NCI-H1694 treated with DMSO at 0.1 percent for 48 hours (cell line): Measurements from ENCODE around the gene ARHGEF26.

Experiments used
- DNase-seq: peaks from one replicate; lab custom pipeline; 2025; lab: John Stamatoyannopoulos, UW

Gene ARHGEF26

DNA sequence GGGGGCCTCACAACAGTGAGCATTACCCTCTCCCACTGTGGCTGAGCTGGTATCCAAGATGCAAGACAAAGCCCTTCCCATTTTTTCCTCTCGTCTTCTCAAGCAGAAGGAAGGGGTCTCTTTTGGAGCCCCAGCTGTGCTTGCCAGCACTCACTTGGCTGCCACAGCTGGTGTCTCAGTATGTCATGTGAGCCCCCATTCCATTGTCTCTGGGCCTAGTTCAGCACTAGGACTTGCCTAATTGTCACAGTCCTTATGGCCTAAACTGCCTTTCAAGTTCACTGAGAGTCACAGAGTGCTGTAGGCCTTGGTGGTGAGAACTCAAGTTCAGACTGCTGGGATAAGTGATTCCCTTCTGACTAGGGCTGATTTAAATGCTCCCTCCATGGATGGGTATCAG is 89.8 kb downstream of the ARHGEF26 start:
- DNase-seq, result no peak

DNA sequence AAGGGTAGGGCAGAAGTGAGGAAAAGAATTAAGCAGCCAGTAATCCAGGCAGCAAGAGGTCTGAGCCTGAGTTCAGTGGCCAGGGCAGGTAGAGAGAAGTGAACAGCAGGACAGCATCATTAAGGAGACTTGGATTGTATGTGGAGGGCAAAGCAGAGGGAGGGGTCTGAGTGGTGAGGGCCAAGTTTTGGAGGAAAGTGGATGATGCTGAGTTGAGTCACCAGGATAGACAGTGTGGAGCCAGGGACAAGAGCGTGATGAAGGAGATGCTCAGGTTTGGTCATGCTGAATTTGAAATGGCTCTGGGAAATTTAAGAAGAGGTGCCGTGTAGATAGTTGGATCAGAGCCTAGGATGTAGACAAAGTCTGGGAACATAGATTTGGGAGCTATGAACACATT is 93.1 kb downstream of the ARHGEF26 start:
- no peak for DNase-seq

DNA sequence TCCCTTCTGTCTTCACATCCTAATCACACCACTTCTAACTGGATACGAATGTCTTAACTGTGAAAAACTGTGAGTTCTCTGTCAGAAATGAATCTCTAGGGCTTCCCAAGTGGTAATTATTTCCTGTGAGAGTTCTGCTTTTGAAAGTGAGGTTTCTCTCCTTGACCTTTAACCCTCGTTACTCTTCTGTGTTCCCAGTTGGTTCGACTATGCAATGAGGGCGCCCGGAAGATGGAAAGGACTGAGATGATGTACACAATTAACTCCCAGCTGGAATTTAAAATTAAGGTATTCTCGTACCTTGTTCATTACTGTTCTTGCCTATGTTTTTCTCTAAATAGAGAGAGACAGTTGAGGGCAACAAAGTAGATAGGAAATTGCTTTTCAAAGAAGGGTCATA is 96.5 kb downstream of the ARHGEF26 start:
- DNase-seq, result no peak

DNA sequence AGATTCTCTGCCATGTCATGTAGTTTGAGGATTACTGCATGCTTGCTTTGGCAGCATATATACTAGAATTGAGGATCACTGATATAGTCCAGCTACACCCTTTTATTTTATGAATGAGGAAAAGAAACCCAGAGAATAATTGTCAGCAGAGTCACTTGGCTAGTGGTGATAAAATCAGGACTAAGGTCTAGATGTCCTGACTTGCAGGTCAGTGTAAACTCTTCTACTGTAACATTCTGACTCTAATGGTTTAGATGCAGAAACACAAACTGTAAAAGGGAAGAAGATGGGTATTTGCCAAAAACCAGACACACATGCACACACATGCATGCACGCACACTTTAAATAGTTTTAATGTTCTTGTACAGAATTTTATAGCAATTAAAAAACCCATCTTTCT is 97.5 kb downstream of the ARHGEF26 start:
- no peak for DNase-seq

DNA sequence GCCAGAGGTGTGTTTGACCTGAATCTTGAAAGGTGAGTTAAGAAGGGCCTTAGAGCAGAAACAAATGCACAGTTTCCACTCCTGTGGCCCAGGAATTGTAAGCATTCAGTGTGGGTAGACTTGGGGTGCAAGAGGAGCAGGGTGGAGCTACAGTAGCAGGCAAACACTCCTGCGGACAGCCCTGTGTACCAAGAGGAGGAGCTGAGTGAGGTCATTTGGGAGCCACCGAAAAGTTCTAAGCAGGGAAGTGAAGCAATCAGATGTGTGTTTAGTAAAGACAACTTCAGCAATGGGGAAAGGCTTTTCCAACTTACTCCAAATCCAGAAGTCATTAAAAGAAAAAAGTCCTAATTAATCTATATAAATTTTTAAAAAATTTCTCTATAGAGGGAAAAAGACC is 99.3 kb downstream of the ARHGEF26 start:
- no peak for DNase-seq

DNA sequence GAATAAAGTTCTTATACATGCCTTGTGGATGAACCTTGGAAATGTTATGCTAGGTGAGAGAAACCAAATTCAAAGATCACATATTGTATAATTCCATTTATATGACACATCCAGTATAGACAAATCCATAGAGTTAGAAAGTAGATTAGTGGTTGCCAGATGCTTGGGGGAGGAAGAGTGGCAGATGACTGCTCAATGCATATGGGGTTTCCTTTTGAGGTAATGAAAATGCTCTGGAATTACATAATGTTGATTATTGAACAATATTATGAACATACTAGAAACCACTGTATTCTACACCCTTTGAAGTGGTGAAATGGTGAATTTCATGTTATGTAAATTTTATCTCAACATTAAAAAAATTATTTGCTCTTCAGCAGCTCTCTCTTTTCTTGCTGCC is 102.3 kb downstream of the ARHGEF26 start:
- no peak for DNase-seq

DNA sequence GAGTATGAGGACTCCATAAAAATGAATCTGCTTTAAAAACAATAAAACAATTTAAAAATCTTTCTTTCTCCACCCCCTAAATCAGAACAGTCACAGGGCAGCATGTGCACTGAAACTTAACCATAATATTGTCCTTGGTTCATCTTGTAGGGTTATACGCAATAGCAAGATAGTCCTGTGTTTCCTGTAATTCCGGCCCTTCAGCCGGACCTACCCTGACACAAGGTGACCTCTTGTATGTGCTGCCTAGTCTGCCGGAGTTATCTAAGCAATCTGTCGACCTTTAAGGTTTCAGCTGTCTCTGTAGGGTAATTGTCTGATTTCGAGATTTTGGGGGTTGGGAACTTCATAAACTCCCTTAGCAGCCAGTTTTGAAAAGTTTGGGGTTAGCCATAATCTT is 103.2 kb downstream of the ARHGEF26 start:
- DNase-seq, result no peak

DNA sequence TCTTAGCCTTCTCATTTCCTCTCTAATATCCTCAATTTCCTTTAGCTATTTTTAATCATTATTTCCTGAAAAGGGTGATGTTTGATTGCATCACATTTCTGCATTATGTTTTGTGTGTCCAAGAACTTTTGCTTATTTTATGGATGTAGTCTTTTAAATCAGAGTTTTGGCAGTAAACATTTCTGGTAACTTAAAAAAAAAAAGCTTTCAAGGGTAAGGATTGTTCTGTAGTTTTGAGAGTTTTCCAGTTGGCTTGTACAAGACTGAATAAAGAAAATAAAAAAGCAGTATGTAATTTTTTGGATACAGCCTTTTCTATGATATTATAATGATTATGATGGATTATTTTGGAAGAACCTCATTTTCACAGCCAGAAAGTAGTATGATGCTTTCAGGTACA is 103.7 kb downstream of the ARHGEF26 start:
- DNase-seq, result no peak

DNA sequence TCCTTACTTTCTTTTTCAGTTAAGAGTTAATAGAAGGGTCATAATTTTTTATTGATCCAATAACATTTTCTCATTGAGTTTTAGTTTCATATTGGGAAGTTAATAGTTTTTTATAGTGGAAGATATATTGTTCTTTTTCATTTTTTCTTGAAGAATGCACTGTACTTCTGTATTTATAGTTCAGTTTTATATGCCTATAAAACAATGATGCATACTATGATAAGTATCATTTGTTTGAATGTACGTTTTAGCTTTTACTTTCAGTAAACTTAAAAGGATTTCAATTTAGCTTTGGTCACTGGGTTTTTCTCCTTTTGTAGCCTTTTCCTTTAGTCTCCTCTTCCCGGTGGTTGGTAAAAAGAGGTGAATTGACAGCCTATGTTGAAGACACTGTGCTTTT is 104.3 kb downstream of the ARHGEF26 start:
- no peak for DNase-seq

DNA sequence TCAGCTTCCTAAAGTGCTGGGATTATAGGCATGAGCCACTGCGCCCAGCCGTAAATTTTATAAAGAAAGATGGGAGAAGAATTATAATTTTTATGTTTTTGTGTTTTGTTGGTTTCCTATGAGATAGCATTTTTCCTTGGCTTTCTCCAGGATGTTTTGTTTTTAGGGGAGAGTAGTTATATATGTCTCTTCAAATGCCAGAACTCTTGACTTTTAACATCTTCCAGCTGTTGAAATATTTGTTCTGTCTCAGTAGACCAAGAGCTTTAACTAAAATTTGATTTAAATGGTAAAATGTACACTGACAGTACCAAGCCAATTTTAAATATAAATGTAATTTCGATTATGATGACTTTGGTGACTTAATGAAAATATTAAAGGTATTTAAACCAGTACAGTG is 106.3 kb downstream of the ARHGEF26 start:
- no peak for DNase-seq

DNA sequence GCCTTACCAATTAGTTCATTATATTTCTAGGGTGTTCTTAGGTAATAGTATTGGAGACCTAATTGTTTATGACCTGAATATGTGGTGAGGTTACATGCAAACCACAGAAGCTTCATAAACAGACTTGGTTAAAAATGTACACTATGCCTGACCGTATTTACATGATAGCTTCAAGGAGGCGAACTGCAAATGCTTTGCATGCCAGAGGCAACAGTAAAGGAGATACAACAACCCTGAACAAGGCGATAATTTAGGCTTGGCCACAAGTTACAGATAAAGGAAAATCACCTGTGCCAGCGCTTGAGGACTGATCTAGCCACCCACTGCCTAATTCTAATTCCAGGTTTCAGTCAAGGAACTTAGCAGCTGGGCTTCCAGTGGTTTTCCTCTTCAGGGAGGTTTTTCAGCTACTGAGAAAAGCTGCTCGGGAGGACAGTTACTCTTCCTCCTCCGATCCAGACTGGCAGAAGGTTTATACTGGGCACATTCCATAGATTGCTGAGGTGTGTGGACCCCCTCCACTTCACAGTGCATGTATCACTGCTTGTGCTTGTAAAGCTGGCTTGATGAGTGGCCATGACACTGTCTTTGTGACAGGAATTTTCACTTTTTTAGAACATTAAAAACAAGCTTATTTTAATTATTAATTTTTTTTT is 107.5 kb downstream of the ARHGEF26 start:
- no peak for DNase-seq

DNA sequence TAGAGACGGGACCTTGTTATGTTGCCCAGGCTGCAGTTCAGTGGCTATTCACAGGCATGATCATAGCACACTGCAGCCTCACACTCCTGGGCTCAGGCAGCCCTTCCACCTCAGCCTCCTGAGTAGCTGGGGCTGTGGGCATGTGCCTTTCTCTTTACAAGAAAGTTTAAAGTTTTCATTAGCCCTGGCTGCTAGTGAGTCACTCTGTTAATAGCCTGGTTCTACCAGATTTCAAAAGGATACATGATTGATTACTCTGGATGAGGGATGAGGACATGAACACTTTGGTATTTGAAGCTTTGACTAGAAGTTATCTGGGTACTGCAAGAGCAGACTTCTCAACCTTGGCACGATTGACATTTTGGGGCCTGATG is 108.0 kb downstream of the ARHGEF26 start:
- DNase-seq, result no peak

DNA sequence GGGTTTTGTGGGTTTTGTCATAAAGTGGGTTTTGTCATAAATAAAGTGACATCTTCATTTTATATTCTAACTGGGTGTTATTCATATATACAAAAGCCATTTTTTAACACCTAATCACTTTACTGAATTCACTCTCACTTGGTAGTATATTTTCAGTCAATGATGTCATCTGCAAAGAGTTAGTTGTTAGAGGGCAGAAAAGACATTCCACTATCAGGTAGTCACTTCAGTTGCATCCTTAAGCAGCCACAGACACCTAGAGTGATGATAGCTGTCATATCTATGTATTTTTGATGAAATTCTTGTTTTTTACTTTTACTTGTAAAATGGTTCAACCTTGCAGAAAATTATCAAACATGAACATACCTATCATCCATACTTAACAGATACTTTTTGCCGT is 114.1 kb downstream of the ARHGEF26 start:
- no peak for DNase-seq

DNA sequence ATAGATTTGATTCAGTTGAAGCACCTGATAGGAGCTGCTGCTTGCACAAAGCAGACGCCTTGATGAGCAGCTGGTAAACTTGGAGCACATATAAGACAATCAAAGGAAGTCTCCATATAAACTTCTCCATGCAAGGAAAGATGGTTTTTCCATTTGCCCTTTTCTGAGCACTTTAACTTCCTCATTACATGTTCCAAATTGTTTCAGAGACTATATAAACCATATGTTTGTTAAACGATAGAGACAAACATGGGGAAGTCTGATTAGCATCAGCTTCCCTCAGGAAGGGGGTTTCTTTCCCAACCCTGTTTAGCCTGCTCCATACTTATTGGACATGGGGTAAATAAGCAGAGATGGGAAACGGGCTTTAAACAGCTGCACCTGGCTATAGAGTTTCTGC is 115.1 kb downstream of the ARHGEF26 start:
- no peak for DNase-seq

DNA sequence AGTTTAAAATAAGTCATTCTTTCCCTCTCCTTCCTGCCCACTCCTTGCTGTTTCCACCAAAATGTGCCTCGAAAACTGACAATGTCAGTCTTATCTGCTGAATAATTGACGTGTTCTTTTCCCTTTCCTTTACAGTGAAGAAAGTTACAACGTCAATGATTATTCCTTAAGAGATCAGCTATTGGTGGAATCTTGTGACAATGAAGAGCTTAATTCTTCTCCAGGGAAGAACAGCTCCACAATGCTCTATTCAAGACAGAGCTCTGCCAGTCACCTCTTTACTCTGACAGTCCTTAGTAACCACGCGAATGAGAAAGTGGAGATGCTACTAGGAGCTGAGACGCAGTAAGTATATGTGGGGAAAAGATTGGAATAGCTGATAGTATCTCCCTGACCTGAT is 119.0 kb downstream of the ARHGEF26 start:
- no peak for DNase-seq

DNA sequence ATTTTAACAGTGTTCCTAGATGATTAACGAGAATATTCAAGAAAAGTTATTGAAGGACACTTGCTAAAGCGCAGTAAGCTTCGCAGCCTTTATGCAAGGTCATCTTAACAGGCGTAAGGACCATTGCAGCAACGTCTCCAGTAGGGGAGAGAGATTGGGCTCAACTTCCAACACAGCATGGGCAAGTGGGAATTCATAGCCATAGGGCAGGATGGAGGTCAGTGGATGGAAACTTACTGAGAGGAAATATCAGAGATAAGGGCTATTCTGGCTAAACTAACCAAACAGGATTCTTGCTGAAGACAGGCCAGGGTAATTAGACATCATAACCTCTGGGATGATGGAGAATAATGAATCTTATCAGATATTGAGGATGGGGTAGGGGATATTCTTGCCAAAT is 120.3 kb downstream of the ARHGEF26 start:
- no peak for DNase-seq

DNA sequence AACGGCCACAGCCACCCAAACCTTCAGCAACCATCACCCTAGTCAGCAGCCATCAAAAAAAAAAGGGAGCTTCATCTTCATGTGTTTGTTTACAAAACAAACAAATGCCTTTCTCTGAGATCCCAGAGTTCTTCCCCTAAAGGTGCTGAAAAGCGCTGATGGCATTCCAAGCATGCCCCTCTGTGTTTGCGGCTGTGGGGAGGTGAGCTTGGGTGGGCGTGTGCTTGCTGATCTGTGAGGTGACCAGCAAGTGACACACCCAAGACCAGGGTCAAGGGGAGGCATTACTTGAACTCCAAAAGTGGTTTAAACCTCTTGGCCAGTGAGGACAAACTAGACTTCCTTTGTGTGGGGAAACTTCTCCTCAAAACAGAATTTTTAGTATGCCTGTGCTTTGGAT is 121.6 kb downstream of the ARHGEF26 start:
- DNase-seq, result no peak

DNA sequence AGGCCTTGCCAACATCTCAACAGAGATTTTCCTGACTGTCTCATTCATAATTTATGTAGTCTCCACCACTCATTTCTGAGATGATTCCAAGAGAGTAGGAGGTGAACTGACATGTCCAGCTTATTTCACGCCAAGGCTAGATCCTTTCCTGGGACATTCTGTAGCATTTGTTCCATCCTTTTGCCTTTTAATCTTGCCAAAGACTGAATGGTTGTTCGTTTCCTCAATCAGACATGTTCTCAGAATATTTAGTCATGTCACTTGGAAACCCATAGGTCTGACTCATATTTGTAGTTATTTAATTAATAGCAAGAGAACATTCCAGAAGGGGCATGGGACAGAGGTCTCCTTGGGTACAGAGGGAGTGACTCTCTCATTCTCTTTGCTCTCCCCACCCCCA is 122.2 kb downstream of the ARHGEF26 start:
- DNase-seq, result no peak

DNA sequence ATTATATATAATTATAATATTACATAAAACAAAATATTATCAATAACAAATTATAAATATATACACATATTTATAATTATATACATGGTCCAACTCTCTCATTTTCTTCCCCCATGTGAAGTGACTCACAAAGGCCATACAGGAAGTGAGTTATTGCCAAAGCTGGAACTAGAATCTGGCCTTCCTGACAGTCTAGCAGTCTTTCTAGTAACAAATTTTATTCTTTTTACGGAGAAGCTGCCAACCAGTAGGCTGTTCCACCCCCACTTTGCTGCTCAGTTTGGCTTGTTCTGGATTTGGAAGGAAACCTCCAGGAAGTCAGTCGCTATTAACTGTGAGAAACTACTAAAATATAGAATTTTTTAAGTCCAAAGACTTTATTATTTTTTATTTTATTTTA is 123.5 kb downstream of the ARHGEF26 start:
- DNase-seq, result no peak

DNA sequence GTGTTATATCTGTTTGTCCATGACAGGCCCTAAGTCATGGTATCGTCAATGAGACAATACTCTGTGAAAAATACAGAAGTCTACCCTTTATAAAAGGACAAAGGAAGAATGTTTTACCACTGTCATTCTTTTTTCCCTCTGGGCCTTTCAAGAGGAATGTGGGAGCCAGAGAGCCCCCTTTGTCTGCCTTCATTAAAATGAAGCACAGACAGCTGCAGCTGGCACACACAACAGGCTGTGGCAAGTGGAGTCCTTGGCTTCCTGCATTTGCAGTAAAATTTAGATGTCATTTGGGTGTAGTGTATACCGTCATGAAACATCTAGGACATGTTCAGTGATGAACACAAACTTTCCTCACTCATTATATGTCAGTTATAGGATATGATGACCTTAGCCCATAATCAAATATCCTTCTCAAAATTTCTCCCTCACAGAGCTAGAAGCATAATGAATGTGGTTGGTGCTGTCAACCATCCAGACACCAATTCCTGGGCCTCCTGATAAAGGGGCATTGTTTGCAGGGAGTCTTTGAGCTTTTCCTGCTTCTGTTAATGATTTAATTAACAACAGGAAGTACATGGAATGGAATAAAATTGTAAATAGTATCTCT is 126.7 kb downstream of the ARHGEF26 start:
- no peak for DNase-seq

DNA sequence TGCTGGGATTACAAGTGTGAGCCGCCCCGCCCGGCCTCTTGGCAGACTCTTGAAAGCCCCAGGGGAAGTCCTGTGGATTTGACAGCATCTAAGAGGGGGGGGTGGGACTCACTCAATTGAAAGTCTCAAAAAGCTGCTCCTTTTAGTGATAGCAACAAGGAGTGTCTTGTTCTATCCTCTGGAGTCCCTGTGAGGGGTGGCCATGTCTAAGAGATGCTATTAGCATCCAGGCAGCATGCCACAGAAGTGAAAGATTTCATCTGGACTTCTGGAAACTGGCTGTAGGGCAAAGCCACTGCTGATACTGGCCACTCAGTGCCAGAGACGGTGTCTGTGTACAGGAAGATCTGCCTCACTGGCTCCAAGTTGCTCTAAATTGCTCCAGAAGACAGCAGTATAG is 129.1 kb downstream of the ARHGEF26 start:
- DNase-seq, result no peak

DNA sequence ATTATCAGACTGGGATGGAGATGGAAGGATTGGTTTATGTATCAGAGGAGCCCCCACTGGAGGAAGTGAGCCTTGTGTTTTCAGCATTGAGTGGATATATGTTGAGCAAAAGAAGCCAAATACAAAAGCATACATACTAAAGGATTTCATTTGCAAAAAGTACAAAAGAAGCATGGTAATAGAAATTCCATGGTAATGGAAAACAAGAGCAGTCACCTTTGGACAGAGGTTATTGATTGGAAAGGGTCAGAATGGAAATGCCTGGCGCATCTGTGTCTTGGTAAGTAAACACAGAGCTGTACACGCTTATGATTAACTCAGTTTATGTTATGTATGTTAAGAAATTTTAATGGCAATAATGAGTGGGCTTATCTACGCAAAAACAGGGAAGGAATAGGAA is 130.4 kb downstream of the ARHGEF26 start:
- DNase-seq, result no peak

DNA sequence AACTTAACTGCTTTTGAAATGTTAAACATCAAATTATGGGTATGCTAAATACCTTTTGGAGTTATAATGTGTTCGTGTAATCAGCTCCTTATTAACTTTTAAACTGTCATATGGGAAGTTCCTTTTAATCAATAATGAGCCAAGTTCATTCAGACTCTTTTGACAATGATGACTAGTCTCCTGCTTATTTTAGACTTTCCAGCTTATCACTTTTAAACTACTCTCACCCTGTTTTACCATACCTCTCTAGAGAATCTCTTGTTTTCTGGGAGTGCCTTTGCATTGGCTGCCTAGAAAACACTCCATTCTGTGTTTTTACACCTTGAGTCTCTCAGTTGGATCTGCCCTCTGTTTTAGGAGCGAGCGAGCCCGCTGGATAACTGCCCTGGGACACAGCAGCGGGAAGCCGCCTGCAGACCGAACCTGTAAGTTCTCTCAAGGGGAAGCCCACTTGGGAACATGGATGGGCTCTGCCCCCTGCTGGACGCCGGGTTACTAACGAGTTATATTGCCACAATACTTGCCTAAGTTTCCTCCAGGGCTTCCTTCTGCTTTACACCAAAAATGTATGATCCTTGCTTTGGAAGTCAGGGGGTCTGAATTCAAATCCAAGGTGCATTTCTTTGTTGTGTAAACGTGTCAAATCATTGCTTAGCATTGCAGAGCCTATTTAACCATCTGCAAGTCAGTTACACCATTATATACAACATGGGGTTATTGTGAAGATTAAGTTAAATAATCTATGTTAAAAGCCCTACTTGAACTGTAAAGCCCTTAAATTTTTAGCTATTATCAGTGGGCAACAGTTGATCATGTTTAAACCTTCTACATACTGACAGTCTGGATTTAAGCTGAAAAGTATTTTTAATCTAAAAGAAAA is 131.8 kb downstream of the ARHGEF26 start:
- peak; percentile 62 for DNase-seq
